LNCaP clone FGC (cell line): ENCODE results near the gene RGS1.

Source experiments
- DNase-seq: peaks from one replicate; pipeline ENCODE4 v3.0.0-alpha.2; 2011; ENCODE audit warnings: low read depth
- H3K4me3 ChIP-seq: 2 replicates; pipeline ENCODE4 v1.5.1; 2011; ENCODE audit warnings: mild to moderate bottlenecking, low read depth, low read length, control low read depth
- TF ChIP-seq, protein P1 (sequence below): IDR thresholded peaks from 2 replicates; pipeline ENCODE4 v1.5.1; 2012; ENCODE audit warnings: mild to moderate bottlenecking; ENCODE audit not compliant: control insufficient read depth, insufficient read depth; ENCODE audit errors: extremely low read depth

The RGS1 gene

DNA sequence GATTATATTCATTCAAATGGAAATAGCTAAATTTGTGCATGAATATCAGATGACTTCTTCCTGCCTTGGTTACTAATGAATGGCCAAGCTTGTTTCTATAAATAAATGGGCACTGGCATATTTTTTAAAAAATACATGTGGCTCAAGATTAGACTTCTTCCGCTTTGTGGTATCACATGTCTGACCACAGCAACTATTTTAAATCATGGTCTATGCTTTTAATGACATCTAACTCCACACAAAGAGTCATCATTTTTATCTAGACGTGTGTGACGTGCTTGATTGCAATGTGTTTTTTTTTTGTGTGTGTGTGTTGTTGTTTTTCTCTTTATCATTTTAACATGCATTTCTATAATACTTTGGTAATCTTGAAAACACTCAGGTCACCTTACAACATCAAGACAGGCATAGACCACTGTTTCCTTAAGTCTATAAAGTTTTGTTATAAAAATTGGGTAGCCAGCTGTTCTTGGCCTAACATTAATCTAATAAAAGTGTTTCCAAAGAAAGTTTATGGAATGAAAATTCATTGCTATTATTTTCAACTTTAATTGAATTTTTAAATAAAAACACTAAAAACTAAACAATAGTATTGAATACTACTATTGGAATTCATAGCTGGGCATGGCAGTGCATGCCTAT is 29.5 kb downstream of the RGS1 start:
- DNase-seq, result no peak
- TF ChIP-seq, protein P1, sequence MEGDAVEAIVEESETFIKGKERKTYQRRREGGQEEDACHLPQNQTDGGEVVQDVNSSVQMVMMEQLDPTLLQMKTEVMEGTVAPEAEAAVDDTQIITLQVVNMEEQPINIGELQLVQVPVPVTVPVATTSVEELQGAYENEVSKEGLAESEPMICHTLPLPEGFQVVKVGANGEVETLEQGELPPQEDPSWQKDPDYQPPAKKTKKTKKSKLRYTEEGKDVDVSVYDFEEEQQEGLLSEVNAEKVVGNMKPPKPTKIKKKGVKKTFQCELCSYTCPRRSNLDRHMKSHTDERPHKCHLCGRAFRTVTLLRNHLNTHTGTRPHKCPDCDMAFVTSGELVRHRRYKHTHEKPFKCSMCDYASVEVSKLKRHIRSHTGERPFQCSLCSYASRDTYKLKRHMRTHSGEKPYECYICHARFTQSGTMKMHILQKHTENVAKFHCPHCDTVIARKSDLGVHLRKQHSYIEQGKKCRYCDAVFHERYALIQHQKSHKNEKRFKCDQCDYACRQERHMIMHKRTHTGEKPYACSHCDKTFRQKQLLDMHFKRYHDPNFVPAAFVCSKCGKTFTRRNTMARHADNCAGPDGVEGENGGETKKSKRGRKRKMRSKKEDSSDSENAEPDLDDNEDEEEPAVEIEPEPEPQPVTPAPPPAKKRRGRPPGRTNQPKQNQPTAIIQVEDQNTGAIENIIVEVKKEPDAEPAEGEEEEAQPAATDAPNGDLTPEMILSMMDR, result no peak
- H3K4me3 ChIP-seq, result no peak overlapping the region

GRCh38 chr1:192608671-192609070 is 33.1 kb downstream of the RGS1 start:
- DNase-seq, result no peak
- TF ChIP-seq, protein P1, result no peak
- H3K4me3 ChIP-seq, result no peak overlapping the region

GRCh38 chr1:192609110-192610079 is 33.8 kb downstream of the RGS1 start:
- TF ChIP-seq, protein P1, result no peak
- H3K4me3 ChIP-seq, result no peak overlapping the region
- no peak for DNase-seq

DNA sequence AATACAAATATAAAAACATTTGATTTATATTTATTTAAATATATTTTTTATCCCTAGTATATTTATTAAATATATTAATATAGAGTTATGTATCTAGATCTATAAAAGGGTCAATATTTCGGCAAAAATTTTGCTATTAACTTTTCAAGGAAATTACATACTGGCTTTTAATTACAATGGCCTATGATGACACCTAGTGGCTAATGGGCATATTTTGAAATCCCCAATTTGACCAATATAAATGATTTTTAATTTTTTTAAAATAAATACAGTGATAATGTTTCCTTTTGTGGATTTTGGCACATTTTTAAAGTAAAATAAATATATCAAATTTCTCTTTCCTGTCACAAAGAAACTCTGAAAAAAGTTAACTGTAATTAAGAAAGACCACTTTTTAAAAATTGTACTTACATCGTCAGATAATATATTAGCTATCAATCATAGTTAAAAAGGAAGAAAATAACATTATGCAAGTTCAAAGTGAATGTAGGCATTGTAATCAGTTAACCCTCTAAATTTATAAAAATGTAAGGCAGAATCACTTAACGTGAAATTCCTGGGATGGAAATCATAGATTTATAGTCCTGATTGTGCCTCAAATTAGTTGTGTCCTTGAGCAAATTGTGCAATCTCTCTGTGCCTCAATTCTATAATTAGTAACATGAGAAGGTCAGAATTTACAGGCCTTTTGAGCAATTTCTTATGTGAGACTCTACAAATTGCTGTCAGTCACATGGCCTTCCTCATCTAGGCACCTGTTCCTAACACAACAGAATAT is 34.7 kb downstream of the RGS1 start:
- DNase-seq, result no peak
- no peak overlapping the region for H3K4me3 ChIP-seq
- TF ChIP-seq, protein P1, result peak; percentile 48

DNA sequence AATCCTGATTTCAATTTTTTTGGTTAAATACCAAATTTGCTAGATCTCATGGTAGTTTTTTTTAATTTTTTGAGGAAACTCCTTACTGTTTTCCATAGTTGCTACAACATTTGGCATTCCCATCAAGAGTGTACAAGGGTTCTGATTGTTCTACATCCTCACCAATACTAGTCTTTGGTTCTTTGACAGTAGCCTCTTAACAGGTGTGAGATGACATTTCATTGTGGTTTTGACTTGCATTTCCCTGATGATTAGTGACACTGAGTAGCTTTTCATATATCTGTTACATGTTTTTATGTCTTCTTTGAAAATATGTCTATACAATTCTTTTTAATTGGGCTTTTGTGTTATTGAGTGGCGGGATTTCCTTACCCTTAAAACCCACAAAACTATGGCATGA is 39.5 kb downstream of the RGS1 start:
- DNase-seq, result no peak
- TF ChIP-seq, protein P1, result no peak
- H3K4me3 ChIP-seq, result no peak overlapping the region

GRCh38 chr1:192620071-192620635 is 44.6 kb downstream of the RGS1 start:
- TF ChIP-seq, protein P1, result no peak
- no peak for DNase-seq

More at GRCh38 chr1:192620071-192620635, 44.6 kb downstream of the RGS1 start:
- no peak overlapping the region for H3K4me3 ChIP-seq
